NCI-H82 treated with DMSO at 0.1 percent for 48 hours (cell line): ENCODE data around the gene NCKAP5.

Source experiments
- DNase-seq: peaks from one replicate; lab custom pipeline; 2025; ENCODE audit not compliant: unreplicated experiment; lab: John Stamatoyannopoulos, UW

The NCKAP5 gene

DNA sequence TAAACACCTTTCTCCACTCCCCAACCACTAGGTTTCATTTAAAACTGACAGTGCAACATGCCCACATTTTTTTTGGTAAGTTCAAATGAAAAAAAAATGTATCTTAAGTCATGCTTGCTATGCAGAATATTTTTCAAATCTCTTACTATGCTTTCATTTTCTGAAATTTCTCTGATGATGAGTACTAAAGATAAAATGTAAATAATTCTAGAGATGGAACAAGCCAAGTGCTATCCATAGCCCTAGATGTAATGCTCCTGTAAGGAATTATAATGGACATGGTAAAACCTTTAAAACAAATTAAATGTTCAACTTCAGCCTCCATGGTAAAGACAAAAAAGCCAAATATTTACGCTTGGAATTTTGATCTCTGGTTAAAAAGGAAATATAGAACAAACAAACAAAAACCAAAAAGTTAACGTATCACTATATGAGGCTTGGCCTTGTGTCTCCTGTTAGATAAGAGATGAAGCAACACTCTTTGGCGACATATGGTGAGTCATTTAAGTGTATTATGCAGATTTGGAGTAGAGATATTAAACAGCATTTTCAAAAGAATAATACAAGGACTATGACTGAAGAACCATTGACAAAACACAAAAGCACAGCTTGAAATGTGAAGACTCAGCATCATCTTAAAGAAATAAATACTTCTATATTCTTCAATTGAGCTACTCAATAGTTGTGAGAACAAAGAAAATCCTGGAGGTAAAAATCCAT lies 506.2 kb downstream of the NCKAP5 start:
- DNase-seq = peak; percentile 11

DNA sequence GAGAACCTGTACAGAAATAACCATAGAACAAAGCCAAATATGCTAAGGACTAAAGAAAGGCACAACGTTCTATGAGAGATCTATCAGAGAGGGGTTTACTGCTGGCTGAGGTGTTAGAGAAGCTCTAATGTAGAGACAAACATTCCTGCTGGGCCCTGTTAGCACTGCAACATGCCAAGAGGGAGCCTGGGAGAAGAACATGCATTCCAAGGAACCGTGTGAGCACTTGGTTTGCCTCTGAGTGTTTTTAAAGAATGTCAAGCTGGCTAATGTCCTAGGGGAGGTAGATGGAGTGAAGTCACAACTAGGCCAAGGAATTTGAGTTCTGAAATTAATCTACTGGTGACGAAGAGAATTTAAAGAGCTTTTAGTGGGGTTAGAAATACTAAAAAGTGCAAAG lies 514.0 kb downstream of the NCKAP5 start:
- DNase-seq = no peak

DNA sequence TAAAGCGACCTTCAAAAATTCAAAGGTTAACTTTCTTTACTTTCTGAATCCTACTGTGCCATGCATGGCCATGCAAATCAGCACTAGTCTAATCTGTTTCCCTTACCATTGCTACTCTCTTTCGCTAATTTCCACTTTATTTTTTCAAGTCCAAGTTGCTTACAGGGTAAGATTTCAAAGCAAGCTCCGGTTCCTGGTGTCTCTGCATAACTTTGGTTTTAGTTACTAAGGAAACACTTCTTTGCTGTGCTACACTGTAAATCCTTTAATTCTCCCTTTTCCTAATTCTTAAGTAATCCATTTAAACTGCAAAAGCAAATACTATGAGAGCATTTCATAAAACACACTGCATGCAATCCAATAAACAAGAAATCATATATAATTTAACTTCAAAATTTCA lies 514.7 kb downstream of the NCKAP5 start:
- DNase-seq = peak; percentile 50

DNA sequence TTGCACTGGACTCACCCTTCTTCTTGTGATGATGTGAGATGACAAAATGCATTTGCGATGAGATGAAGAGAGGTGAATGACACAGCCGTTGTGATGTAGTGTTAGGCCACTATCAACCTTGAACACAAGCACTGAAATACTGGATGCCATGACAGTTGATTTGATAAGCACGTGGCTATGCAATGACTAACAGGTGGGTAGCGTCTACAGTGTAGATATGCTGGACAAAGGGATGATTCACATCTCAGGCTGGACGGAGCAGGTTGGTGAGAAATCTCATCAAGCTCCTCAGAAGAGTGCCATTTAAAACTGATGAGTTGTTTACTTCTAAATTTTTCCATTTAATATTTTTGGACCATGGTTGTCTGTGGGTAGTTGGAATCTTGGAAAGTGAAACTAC lies 522.5 kb downstream of the NCKAP5 start:
- DNase-seq = no peak

DNA sequence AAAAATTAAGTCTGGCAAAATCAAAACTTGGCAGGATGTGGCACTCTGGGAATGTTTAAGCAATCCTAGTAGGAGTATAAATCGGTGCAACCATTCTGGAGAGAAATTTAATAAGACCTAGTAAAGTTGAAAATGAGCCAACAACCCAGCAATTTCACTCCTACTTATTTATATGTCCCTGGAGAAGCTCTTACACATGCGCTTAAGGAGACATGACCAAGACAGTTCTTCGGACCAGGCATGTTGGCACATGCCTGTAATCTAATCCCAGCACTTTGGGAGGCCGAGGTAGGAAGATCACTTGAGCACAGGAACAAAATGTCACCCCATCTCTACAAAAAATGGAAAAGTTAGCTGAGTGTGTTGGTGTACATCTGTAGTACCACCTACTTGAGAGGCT lies 523.7 kb downstream of the NCKAP5 start:
- no peak for DNase-seq

DNA sequence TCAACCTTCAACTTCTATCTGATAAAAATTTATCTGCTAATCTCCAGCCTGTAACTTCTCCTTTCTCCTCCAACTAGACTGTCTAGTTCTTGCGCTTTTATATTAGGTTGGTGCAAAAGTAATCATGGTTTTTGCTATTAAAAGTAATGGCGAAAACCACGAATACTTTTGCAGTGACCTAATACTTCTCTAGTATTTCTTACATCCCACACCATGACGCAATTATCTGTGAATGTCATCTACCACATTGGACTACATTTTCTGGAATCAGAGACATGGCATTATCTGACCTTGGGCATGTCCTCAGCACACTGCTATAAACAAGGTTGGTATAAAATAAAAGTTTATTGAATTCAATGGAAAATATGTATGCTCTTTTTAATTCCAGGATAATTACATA lies 528.1 kb downstream of the NCKAP5 start:
- DNase-seq = no peak

DNA sequence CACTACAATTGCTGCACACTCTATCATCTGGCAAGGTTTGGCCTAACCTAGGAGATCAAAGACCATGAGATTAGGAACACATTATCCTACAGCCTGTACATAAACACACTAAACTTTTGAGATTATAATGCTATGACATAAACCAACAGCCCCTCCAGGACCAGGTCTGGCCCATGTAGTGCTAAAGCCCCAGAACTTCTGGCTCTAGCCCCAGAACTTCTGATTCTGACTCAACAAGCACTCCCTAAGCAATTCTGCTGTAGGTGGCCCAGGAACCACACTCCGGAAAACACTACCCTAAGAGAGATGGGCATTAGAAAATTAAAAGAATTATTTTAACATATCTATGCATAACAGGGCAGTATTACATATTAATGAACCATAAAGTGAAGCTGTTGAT lies 528.7 kb downstream of the NCKAP5 start:
- no peak for DNase-seq

DNA sequence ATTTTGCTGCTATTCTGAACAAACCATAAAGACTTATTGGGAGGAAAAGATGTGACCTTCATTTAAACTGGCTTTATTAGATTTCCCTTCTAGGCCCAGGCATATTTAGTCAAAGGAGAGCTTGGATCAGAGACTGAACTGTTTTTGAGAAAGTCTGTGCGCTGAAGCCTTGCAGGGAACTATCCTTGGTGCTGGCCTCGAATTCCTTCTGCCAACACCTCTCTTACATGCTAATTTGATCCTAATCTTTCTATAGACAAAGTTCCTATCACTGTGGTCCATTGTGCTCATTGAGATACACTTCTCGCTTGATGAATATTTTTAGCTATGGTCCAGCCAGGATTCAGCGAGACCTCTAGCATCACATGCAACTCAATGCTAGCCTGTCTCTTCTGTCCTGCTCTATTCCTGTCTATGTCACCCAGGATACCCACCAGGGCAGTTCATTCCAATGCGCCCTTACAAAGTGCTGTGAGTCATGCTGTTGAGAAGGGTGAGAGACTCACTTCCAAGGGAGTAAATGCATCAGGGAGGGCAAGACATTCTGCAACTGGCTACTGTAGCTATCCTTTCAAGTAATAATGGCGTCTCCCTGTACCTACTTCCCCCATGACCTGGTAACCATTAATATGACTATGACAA lies 541.6 kb downstream of the NCKAP5 start:
- no peak for DNase-seq

DNA sequence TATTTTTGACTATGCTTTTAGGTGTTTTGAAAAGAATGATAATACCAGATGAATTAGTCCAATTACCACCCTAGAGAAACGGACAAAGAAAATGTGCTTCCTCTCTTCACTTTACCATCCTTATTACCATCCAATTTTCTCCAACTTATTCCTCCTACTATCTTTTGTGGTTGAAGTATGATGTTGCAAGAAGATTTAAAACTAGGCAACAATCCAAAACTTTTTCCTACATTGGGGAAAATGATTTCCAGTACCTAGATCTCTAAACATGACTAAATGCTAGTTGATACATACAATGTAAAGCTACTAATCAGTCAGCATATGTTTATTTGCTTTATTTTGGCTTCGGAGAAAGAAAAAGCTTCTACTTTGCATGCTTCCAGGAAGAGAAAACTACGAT lies 543.3 kb downstream of the NCKAP5 start:
- no peak for DNase-seq

DNA sequence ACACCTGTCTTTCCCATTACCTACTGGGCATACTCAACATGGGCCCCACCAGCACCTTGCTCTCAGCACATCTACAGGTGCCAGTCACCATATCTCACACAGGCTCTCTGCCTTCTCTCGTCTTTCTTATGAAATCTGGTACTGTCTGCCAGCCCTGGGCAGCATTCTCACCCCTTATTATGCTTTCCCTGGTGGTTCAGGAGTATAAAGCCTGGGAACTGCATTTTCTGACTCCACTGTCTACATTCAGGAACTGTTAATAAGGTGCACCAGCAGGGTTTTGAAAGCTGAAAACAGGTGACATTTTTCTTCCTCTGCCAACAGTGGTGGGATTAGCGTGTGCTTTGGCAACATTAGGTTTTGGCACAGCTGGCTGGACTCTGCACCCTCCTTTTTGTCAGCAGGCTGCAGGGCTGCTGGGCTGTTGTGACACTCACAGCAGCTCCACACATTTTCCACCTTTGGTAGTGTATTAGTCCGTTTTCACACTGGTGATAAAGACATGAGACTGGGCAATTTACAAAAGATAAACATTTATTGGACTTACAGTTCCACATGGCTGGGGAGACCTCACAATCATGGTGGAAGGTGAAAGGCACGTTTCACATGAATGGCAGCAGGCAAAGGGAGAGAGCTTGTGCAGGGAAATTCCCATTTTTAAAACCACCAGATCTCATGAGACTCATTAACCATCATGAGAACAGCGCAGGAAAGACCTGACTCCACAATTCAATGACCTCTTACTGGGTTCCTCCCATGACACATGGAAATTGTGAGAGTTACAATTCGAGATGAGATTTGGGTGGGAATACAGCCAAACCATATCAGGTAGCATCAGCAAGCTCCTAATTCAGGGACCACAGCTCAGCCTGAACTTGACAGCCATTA lies 555.2 kb downstream of the NCKAP5 start:
- no peak for DNase-seq

DNA sequence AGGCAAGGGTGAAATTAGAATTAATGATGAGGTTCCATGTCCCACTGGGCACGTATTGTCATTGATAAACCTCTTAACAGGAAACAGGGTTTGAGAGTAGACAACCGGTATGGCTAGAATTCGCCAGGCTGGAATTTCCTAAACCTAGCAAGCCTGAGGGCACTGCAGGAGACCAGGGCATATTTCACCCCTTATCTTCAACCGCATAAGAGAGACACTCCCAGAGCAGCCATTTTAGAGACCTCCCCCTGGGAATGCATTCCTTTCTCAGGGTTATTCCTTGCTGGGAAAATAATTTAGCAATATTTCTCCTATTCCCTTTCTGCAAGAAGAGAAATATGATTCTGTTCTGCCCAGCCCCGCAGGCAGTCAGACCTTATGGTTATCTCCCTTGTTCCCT lies 563.6 kb downstream of the NCKAP5 start:
- DNase-seq = no peak

DNA sequence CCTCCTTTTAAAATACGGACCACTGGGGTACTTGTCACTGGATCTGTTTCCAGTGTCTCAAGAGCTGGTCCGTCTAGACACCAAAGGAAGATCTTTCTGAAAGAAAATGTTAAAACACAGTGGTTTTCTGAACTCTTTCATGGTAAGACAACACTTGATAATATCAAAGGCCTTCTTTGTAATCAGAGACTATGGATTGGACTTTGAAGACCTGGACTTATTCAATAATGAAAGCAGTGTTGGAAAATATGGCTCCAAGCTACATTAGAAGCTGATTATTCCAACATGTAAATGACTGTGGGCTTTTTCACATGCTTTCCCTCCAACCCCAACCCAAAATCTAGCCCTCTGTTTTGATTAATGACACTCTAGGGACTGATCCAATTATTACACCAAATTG lies 568.8 kb downstream of the NCKAP5 start:
- no peak for DNase-seq

DNA sequence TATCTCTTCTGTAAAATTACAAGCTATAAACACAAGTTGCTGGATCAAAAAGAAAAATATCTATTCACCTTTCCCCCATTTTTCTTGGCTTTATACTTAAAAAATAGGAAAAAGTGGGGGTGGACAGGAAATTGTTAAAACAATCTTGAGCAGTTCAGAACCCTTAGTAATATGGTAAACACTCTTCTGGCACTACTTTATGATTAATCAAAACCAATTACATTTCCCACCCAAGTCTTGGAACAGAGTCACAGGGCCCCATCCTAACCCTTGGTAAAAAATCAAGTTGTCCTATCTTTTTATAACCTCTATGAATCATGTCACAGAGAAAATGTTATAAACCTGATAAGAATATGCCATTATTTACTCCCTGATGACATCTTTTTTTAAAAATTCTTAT lies 570.0 kb downstream of the NCKAP5 start:
- DNase-seq = no peak

DNA sequence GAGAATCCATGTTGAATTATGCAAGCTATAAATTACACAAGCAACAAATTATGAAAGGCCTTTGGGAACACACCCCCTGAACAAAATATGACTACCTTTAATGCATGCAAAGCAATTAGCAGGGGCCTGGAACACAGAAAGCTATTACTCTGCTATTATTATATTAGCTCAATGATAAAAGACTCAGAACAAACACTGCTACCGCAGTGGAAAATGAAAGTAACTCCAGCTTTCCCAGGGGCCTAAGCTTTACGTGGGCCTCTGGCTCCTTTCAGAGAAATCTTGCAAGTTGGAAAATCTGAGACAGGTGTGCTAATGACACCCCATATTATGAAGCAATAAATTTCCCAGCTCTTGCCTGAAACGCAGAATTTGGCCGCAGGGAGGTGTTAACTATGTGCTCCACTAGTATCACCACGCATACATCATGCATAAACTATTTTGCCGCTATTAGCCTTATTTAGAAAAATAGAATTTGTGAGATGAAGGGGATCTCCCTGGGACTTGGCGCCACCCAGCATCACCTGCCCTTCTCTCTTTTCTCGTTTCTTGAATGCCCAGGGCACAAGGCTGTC lies 576.7 kb downstream of the NCKAP5 start:
- no peak for DNase-seq

DNA sequence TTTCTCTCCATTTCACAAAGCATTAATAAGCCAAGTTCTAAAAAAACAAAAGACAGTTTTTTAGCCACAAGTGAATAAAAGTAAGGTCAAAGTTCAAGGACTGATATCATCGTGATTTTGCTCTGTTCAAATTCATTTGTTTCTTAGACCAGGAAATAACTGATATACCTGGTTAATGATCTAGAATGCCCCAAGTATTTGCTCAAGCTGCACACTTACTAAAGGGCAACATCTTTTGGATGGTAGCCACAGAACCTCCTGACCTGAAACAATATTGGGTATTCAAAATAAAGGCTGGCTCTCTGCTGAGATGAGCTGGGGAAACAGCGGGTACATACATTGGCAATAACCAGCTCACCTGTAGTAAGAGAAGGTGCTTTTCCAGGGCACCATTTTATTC lies 583.5 kb downstream of the NCKAP5 start:
- DNase-seq = no peak

DNA sequence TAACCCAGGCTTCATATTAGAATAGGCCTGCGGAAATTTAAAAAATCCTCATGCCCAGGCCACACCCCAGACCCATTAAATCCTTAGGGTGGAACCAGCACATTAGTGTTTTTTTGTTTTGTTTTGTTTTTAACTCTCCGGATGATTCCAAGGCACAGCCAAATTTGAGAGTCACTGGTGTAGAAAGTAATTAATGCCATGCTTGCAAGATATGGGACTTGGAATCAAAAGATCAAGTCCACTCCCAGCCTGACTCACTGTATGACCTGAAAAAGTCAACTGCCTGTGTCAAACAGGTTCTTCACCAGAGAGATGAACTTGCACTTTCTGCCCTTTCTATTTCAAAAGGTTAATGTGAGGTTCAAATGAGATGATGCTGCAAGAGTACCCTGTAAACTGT lies 588.0 kb downstream of the NCKAP5 start:
- DNase-seq = no peak

DNA sequence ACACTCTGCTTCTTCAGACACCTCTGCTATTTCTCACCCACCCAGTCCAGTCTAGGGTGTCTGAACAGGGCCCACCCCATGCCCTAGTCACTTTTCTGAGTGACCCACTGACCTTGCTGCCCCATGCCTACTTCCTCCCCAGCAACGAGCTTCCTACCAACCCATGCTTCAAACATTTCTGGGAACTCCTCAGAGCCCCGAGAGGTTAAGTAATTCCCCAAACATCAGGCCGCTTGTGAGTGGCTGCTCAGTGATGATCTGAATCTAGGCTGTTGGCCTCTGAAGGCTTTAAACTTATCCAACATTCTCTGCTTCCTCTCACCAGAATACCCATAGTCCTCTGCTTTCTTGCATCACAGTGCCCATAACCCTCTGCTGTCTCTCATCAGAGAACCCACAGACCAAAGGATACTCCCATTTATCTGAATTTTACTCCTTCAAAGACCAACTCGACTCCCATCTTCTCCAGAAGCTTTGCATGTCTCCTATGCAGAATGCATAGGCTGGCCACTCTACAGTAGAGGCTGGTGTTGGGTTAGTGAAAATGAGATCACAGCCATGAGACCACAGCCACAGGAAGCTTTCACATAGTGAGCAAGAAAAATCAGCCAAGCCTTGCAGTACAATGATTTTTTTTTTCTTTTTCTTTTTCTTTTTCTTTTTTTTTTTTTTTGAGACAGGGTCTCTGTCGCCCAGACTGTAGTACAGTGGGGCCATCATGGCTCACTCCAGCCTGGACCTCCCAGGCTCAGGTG lies 588.7 kb downstream of the NCKAP5 start:
- no peak for DNase-seq

DNA sequence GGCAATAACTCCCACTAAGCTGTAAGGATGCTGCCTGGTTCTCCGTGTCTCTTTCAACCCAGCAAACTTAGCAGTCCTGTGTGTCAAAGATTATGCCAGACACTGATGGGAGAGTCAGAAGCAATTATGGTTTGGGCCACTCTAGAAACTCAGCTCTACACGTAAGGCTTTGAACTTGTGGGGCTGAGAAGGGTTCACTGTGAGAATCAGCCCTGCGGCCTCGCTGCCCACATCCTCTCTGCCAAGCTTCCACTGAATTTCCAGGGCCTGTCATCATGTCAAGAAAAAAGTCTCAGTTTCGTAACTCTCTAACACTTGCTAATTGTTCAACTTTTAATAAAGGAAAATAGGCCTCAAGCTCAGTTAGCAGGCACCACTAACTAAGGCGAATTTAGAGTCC lies 589.4 kb downstream of the NCKAP5 start:
- no peak for DNase-seq

DNA sequence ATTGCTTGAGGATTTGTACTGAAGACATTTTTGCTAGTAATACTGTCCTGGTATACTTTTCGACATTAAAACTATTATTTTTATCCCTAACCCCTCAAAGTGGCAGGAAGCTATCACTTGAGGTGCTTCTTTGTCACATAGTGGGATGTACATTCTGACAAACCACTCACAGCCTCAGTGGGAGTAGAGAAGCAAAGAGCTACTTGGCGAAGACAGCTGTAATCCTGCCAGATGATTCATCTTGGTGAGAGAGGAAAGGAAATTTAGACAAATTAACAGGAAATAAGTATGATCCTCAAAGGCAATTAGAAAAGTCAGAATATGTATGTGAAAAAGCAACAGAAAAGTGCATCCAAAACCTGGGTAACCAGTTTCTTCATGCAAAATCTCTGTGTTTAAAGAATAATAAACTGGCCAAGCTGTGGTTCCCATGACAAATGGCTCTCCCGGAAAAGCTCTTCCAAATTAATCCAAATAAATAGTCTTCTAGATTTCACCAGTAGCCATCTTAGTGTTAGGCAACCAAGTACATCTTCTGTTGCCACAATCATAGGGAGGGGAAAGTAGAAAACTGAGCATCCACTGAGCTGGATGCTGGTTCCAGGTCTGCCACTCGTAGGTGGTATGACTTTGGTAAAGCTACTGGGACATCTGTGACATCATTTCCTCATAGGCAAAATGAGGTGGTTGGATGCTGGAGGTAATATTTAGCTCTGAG lies 590.3 kb downstream of the NCKAP5 start:
- DNase-seq = no peak
